ENCODE measurements around the gene SHTN1.

Gene SHTN1

DNA sequence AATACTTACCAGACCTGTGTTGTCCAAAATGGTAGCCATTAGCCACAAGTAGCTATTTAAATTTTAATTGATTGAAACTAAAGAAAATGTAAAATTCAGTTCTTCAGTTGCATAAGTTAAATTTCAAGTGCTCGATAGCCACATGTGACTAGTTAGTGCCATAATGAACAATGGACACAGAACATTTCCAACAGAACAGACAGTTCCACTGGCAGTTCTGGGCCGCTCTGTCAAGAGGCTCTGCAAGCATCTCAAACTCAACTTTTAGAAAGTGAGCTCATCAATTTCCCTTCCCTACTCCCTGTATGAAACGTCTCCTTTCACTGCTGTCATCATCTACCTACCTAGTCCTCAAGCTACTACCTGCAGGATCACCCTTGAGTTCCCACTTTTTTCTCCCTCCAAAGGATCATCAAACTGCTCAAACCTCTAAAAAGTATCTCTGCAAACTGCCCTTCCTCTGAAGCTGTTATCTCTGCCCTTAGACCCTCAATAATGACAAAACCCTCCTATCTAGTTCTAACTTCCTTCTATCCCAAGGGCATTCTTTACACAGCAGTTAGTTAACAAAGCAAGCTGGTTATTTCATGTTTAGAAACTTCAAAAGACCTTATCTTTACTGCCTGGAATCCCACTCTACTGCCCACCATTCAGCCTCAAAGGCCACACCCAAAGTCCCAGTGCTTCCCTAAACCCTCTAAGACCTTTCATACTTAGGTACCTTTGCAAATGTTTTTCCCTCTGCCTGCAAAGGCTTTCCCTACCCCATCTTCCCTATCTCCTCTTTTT lies 20.6 kb downstream of the SHTN1 start:
- H3K79me2 ChIP-seq = peaks cover 16% of the 10 kb centered on the region
- H3K9me3 ChIP-seq (ENCODE audit: control insufficient read depth, low read length) = no peaks in the 10 kb centered on the region
- H3K27ac ChIP-seq = no peak overlapping the region
- no peak overlapping the region for H3K4me2 ChIP-seq (ENCODE audit: low read length)
- TF ChIP-seq, protein P1, sequence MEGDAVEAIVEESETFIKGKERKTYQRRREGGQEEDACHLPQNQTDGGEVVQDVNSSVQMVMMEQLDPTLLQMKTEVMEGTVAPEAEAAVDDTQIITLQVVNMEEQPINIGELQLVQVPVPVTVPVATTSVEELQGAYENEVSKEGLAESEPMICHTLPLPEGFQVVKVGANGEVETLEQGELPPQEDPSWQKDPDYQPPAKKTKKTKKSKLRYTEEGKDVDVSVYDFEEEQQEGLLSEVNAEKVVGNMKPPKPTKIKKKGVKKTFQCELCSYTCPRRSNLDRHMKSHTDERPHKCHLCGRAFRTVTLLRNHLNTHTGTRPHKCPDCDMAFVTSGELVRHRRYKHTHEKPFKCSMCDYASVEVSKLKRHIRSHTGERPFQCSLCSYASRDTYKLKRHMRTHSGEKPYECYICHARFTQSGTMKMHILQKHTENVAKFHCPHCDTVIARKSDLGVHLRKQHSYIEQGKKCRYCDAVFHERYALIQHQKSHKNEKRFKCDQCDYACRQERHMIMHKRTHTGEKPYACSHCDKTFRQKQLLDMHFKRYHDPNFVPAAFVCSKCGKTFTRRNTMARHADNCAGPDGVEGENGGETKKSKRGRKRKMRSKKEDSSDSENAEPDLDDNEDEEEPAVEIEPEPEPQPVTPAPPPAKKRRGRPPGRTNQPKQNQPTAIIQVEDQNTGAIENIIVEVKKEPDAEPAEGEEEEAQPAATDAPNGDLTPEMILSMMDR (IDR thresholded peaks at IDR 0.05) = no peak
- no peaks in the 10 kb centered on the region for H3K27me3 ChIP-seq (ENCODE audit: control insufficient read depth, insufficient read depth, low read length)
- no peak overlapping the region for H3K4me3 ChIP-seq (ENCODE audit: low read depth, low read length)
- H3K9ac ChIP-seq = no peak overlapping the region
- no peak overlapping the region for H2AFZ ChIP-seq
- no peaks in the 10 kb centered on the region for H3K36me3 ChIP-seq (ENCODE audit: control insufficient read depth, insufficient read depth, low read length)
- no peaks in the 10 kb centered on the region for H3K4me1 ChIP-seq

DNA sequence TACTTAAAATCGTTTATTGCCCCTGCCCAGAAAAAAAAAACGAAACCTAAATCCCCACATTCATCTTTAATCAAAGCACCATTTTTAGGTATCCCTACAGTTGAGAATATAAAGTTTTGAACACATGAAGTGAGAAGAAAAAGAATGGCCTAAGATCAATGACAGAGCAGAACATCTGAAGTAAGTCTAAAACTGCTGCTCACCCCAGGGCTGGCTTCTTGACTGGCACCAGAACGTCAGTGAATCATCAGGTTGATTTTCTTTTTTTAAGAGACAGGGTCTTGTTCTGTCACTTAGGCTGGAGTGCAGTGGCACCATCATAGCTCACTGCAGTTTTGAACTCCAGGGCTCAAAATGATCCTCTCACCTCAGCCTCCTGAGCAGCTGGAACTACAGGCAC lies 24.9 kb downstream of the SHTN1 start:
- Histone ChIP-seq H3K4me2 (ENCODE audit: low read length) (no peak overlapping the region), H3K4me3 (ENCODE audit: low read depth, low read length) (no peak overlapping the region), H3K4me1 (no peaks in the 10 kb centered on the region), H3K9me3 (ENCODE audit: control insufficient read depth, low read length) (no peaks in the 10 kb centered on the region), H3K79me2 (no peaks in the 10 kb centered on the region), H2AFZ (no peak overlapping the region), H3K9ac (no peak overlapping the region), H3K36me3 (ENCODE audit: control insufficient read depth, insufficient read depth, low read length) (no peaks in the 10 kb centered on the region), H3K27ac (no peak overlapping the region), H3K27me3 (ENCODE audit: control insufficient read depth, insufficient read depth, low read length) (no peaks in the 10 kb centered on the region)
- TF ChIP-seq, protein P1 (IDR thresholded peaks at IDR 0.05) = no peak

DNA sequence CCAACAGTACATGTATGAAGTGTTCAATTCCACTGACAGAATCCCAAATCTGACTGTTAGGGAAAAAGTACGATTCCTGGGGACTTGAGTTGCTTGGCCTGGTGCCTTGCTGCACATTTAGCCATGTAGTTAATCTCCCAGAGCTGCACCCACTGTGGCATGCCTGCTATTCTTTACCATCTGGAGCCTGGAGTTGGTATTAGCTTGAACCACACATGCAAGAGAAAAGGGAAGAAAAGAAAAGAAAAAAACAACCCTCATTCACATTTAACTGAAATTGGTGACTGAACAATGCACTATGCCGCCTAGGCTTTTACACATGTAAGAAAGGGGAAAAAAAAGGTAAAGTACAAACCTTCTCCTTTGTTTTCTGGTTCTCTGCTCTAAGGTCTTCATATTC lies 26.1 kb downstream of the SHTN1 start:
- Histone ChIP-seq H3K9me3 (ENCODE audit: control insufficient read depth, low read length) (no peaks in the 10 kb centered on the region), H3K27me3 (ENCODE audit: control insufficient read depth, insufficient read depth, low read length) (no peaks in the 10 kb centered on the region), H3K79me2 (no peaks in the 10 kb centered on the region), H3K36me3 (ENCODE audit: control insufficient read depth, insufficient read depth, low read length) (no peaks in the 10 kb centered on the region), H3K4me2 (ENCODE audit: low read length) (no peak overlapping the region), H3K4me1 (no peaks in the 10 kb centered on the region), H3K27ac (no peak overlapping the region), H3K9ac (no peak overlapping the region), H2AFZ (no peak overlapping the region), H3K4me3 (ENCODE audit: low read depth, low read length) (no peak overlapping the region)
- TF ChIP-seq, protein P1 (IDR thresholded peaks at IDR 0.05) = no peak

DNA sequence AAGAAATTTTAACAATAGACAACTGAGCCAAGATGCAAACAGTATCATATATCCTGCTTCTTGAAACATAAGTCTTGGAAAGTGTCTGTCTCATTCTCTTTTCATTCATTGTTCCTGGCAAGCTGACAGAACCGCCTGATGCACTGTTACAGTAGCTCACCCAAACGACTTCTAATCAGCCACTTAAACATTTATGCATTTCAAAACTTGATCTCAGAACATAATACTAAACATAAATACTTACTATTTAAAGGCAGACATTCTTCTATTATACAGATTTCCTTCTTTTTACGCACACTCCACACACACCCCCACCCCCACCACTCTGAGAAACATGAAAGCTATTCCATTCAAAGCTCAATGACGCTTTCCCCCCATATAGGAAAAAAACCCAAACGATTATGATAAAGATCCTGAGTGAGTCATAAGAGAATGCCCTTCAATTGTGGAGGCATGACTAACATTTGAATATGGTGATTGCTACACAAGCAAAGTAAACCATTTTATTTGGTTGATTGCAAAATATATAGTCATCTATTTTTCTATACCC lies 30.5 kb downstream of the SHTN1 start:
- H3K27me3 ChIP-seq (ENCODE audit: control insufficient read depth, insufficient read depth, low read length) = no peaks in the 10 kb centered on the region
- no peak overlapping the region for H3K27ac ChIP-seq
- H3K9ac ChIP-seq = no peak overlapping the region
- H3K4me2 ChIP-seq (ENCODE audit: low read length) = no peak overlapping the region
- H3K4me3 ChIP-seq (ENCODE audit: low read depth, low read length) = no peak overlapping the region
- TF ChIP-seq, protein P1 (IDR thresholded peaks at IDR 0.05) = no peak
- no peak overlapping the region for H2AFZ ChIP-seq
- H3K79me2 ChIP-seq = no peaks in the 10 kb centered on the region
- no peaks in the 10 kb centered on the region for H3K36me3 ChIP-seq (ENCODE audit: control insufficient read depth, insufficient read depth, low read length)
- no peaks in the 10 kb centered on the region for H3K4me1 ChIP-seq
- H3K9me3 ChIP-seq (ENCODE audit: control insufficient read depth, low read length) = no peaks in the 10 kb centered on the region

Data from parathyroid adenoma (tissue), 2 donors.